Fibroblast of skin of back (primary cell): ENCODE measurements around the gene AQP2.

Source experiments
- DNase-seq: peaks from one replicate; pipeline ENCODE4 v3.0.0-alpha.2; 2013

The AQP2 gene

GRCh38 chr12:49920241-49920914, 30.2 kb upstream of the AQP2 start:
- no peak for DNase-seq

- DNase-seq: no peak
Measured at GRCh38 chr12:49920915-49921286, 29.6 kb upstream of the AQP2 start.

GRCh38 chr12:49921299-49921698, 29.2 kb upstream of the AQP2 start:
- DNase-seq: no peak

DNA sequence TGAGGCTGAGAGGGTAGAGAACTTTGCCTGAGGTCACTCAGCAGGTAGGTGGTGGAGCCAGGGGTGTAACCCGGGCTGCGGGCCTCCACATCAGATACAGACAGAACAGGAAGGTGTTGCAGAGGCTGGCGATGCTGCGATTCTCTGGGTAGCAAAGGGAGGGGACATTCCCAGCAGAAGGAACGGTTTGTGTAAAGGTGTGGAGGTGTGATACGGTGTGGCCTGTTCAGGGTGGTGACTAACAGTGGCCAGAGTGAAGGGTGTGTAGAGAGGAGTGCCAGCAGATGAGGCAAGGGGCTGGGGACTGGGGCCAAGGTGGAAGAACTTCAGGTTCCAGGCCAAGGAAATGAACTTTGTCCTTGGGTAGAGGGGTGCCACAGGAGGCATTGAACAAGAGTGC, 28.6 kb upstream of the AQP2 start:
- no peak for DNase-seq

- DNase-seq: no peak
Measured at GRCh38 chr12:49922349-49923034, 28.0 kb upstream of the AQP2 start.

GRCh38 chr12:49923035-49923644, 27.4 kb upstream of the AQP2 start:
- DNase-seq: no peak

DNA sequence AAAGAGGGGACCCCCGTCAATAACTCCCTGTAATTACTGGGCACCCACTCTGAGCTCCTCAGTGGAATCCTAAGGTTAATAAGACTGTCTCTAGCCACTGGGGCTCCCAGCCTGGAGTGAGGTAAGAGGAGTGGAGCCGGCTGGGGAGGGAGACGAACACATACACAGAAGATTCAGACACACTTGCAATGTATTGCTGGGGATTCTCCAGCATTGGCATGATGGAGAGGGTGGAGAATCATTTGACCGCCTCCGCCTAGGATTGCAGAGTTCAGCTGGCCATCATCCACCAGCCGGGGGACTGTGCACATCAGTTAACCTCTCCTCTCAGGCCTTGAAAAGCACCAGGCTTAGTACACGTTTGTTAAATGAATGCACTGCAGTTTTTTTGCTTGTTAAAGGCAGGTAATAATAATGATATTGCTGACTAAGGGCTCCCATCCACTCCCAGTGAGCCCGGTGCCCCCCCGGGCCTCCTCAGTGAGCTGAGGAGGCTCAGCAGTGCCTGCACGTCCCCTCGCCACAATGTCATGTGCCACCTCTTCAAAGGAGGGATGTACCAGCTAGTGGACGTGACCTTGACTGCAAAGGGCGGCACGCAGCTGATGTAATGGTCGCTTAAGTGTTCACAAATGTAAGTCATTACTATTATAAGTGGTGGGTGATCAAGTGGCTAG, 26.5 kb upstream of the AQP2 start:
- no peak for DNase-seq

DNA sequence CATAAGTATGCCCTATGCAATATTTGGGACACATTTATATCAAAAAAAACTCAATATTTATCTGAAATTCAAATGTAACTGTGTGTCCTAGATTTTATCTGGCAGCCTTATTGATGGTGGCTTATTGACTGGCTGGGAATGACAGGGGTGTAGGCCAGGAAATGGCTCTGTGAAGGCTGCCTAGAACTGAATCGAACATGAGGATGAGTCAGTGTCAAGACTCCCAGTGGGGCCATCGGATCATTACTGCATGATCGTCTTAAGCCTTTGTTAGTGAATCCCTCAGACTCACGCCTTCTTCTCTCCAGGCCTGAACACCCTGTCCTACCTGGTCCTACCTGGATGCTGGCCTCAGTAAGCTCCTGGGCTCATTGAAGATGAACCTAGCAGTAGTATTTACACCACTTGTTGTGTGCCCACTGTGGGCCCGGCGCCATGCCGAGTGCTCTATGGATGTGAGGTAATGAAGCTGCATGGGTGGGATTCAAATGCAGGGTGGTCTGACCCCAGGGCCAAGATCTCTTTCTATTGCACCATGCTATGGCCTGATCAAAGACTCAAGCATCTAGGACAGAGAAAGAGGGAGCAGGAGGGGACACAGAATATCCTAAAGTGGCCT, 25.8 kb upstream of the AQP2 start:
- no peak for DNase-seq

- no peak for DNase-seq
Measured at GRCh38 chr12:49925433-49926204, 24.9 kb upstream of the AQP2 start.

GRCh38 chr12:49928471-49928870, 22.1 kb upstream of the AQP2 start:
- no peak for DNase-seq

GRCh38 chr12:49929581-49929980, 21.0 kb upstream of the AQP2 start:
- no peak for DNase-seq

DNA sequence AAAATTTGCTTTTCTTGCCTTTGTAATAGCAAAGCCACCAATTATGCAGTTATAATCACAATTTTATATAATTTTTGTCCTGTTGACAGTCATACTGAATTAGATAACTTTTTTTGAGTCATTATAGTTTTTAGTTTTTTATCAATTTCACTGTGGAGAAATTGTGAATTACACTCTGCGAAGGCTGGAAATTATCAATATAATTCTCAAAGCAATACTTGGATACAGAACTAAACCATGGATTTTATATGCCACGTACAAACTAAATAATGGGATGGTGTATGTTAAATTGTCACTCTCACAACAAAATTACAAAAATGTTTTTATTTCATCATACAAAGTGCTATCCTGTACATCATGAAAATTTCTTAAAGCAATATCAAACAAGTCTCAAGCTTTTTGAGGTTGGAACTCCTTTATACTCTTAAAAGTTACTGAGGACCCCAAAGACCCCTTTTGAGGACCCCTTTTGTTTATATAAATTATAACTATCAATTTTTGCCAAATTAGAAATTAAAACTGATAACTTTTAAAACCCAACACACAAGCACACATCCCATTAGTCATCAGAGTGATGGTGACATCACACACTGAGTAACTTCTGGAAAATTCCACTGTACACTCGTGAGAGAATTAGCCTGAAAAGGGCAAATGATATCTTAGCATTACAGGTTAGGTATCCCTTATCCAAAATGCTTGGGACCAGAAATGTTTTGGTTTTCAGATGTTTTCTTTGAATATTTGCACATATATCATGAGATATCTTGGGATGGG, 19.8 kb upstream of the AQP2 start:
- DNase-seq: peak; percentile 73

DNA sequence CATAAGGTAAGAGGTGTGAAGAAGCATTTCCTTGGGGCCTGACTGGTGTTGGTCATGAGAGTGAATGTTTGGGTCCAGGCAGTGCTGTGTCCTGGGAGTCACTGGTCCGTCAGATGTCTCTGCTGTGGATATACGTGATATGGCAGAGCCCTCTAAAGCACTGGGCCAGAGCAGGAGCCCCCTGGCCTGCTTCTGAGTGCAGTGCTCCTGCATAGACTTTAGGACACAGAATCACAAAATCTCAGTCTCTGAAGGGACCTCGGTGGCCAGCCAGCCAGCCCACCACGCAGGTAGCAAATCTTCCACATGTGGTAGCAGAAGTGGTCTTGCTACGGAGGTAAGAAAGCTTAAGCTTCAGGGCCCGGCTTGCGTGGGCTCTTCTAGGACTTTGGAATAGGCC, 18.5 kb upstream of the AQP2 start:
- DNase-seq: no peak

GRCh38 chr12:49932533-49933130, 17.9 kb upstream of the AQP2 start:
- DNase-seq: no peak

GRCh38 chr12:49933796-49934195, 16.7 kb upstream of the AQP2 start:
- DNase-seq: peak; percentile 40

DNA sequence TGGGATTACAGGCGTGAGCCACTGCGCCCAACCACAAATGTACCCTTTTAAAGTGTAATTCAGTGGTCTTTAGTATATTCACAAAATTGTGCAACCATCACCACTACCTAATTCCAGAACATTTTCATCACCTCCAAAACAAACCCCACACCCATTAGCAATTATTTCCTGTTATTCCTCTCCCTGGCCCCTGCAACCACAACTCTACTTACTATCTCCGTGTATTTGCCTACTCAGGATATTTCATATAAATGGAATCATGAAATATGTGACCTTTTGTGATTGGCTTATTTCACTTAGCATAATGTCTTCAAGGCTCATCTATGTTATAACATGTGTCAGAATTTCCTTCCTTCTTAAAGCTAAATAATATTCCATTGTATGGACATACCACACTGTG, 16.0 kb upstream of the AQP2 start:
- DNase-seq: no peak

- no peak for DNase-seq
Measured at GRCh38 chr12:49936925-49937324, 13.6 kb upstream of the AQP2 start.

DNA sequence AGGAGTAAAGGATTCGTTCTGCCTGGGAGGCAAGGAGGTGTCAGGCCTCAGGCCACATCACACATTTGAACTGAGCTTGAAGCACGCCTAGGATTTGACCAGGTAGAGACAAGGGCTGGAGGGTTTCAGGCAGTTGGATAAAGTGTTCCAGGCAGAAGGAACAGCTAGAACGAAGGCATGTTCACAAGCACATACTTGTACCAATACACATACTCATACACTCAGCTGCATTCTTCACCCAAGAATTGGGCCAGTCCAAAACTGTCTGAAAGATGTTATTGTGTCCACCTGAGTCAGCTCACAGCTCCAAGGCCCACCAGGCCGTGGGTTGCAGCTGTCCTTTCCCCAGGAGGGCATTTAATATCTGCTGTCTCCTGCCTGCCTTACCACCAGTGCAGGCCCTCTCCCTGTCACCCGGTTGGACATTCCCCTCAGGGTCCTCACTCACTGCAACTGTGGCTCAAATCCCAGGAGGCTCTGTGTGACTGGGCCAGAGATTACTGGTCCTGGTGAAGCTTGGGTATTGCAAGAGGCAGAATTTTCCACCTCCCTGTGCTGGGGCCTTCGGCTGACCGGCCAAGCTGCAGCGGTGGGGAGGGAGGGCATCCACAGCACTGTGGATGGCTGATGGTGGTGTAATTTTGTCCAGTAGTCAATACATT, 12.8 kb upstream of the AQP2 start:
- no peak for DNase-seq

GRCh38 chr12:49939307-49939706, 11.2 kb upstream of the AQP2 start:
- DNase-seq: no peak

DNA sequence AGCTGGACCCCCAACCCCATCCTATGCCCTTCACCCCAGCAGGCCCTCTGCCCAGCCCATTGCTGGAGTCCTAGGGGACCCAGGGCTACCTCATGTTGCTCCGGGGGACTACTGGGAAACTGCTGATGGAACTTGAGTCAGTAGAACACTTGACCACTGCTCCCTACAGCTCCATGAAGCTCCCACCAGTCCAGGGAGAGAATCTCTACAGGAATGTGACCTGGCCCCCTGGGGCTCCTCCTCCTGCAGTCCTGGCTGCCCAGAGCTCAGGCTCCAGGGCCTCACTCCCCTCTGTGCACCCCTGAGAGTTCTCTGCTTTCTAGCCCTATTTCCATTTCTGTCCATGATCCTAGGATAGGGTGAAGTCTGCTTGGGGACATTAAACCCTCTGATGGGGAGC, 10.8 kb upstream of the AQP2 start:
- DNase-seq: no peak
